ENCODE measurements around the gene VWDE. TPM values are rescaled to one million over a fixed set of nuclear protein-coding genes. Genes with fewer than 3 reads are reported as not detected.

The VWDE gene
- total and polyA plus RNA-seq, 10 of the 15 experiments (the other 5 are each of a cell fraction or from before 2014, with no cell fraction given), result 0.74 to 2.1 (median 1.3) TPM

DNA sequence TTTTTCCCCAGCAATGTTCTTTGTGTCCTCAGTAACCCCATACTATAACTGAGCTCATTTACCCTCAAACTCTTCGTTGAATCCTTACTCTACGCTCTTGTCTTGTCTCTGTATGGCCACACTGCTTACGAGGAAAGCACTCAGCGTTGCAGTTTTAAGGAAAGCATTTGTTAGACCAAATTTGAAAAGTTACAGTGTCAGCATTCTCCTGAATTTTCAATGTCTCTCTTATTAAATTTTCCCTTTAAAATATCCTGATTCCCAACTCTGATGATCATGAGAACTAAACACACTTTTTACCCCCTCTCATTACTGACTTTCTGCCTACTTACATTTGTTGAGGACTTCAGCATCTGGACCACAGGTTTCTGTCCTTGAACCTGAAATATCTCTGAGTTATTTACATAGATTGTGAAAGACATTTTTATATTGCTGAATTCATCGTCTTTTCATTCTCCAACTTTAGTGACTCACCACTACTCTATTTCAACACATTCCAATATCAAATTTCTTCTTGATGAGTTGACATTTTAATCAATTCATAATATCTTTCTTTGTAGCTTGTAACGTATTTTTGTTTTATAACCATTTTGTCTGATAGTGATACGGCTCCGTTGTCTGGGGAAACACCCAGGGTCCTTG, 19.8 kb upstream of the VWDE start:
- intact Hi-C loops (cut with micrococcal nuclease; ENCODE audit: unreplicated experiment) (no loop called here), in situ Hi-C loops (cut with MboI) (no loop called here)
- H3K27ac ChIP-seq (ENCODE audit: control insufficient read depth, insufficient read depth), result no peak overlapping the region
- H3K9ac ChIP-seq (ENCODE audit: control insufficient read depth, insufficient read depth, low read length), result no peak overlapping the region
- no peaks in the 10 kb centered on the region for H3K4me1 ChIP-seq (ENCODE audit: control insufficient read depth, insufficient read depth, low read length)
- ChIA-PET CTCF (no interaction called here), RAD21 (ENCODE audit: unreplicated experiment) (no interaction called here), SMC1A (ENCODE audit: uncharacterized antibody, unreplicated experiment) (interaction anchor here (0.9 to 1.2 kb wide), 3 partner anchors 10 to 66 kb away, joined by 3 to 4 read pairs (median 4); no protein-coding TSS in a partner anchor), POLR2A (no interaction called here)
- FAIRE-seq (no peak), ATAC-seq (no peak), DNase-seq (ENCODE audit: low read depth, low spot score) (no peak)
- 51% methylated on average over 8 of the region's 8 CpGs for WGBS (ENCODE audit: insufficient coverage, insufficient replicate concordance, low lambda C conversion rate, missing lambda C conversion rate)
- H3K36me3 ChIP-seq (ENCODE audit: control insufficient read depth in 2 of 2, insufficient read depth in 2 of 2, low read length in 1 of 2), result no peaks in the 10 kb centered on the region
- no peak overlapping the region for H3K4me2 ChIP-seq (ENCODE audit: control insufficient read depth, insufficient read depth)
- no peaks in the 10 kb centered on the region for H4K20me1 ChIP-seq (ENCODE audit: control insufficient read depth, insufficient read depth)
- H3K27me3 ChIP-seq (replicated peaks in 1 of 2; ENCODE audit: control insufficient read depth in 2 of 2, insufficient read depth in 2 of 2, low read length in 1 of 2), result no peaks in the 10 kb centered on the region
- H3K4me3 ChIP-seq, result no peak overlapping the region
- no peak overlapping the region for H2AFZ ChIP-seq (ENCODE audit: control insufficient read depth, low read depth, low read length)
- H3K9me3 ChIP-seq (replicated peaks; ENCODE audit: control insufficient read depth, insufficient read depth, low read length), result no peaks in the 10 kb centered on the region
- H3K79me2 ChIP-seq (ENCODE audit: control insufficient read depth, insufficient read depth, low read length), result no peaks in the 10 kb centered on the region
- BruUV-seq (replicated peaks), result no TSS peak
- TF ChIP-seq, protein P1, sequence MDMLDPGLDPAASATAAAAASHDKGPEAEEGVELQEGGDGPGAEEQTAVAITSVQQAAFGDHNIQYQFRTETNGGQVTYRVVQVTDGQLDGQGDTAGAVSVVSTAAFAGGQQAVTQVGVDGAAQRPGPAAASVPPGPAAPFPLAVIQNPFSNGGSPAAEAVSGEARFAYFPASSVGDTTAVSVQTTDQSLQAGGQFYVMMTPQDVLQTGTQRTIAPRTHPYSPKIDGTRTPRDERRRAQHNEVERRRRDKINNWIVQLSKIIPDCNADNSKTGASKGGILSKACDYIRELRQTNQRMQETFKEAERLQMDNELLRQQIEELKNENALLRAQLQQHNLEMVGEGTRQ (IDR thresholded peaks at IDR 0.05; ENCODE audit: borderline replicate concordance, low read depth, low read length), result no peak
- TF ChIP-seq CHD2 (IDR thresholded peaks at IDR 0.05; ENCODE audit: borderline replicate concordance, low read depth, low read length) (no peak), RB1 (IDR thresholded peaks at IDR 0.05; ENCODE audit: borderline replicate concordance) (no peak), IKZF1 (conservative IDR thresholded peaks at IDR 0.05) (no peak), ZSCAN29 (IDR thresholded peaks at IDR 0.05) (no peak), SUZ12 (IDR thresholded peaks at IDR 0.05; ENCODE audit: unreplicated experiment) (no peak), WRNIP1 (IDR thresholded peaks at IDR 0.05; ENCODE audit: borderline replicate concordance, low read depth, low read length) (no peak), SREBF2 (IDR thresholded peaks at IDR 0.05; ENCODE audit: low read length) (no peak), IKZF2 (IDR thresholded peaks at IDR 0.05) (no peak), NFYA (IDR thresholded peaks at IDR 0.05; ENCODE audit: borderline replicate concordance, low read depth, low read length) (no peak), RCOR1 (conservative IDR thresholded peaks at IDR 0.05; ENCODE audit: low read depth, low read length) (no peak), MXI1 (IDR thresholded peaks at IDR 0.05; ENCODE audit: low read depth, low read length) (no peak)
- TF ChIP-seq, protein P2, sequence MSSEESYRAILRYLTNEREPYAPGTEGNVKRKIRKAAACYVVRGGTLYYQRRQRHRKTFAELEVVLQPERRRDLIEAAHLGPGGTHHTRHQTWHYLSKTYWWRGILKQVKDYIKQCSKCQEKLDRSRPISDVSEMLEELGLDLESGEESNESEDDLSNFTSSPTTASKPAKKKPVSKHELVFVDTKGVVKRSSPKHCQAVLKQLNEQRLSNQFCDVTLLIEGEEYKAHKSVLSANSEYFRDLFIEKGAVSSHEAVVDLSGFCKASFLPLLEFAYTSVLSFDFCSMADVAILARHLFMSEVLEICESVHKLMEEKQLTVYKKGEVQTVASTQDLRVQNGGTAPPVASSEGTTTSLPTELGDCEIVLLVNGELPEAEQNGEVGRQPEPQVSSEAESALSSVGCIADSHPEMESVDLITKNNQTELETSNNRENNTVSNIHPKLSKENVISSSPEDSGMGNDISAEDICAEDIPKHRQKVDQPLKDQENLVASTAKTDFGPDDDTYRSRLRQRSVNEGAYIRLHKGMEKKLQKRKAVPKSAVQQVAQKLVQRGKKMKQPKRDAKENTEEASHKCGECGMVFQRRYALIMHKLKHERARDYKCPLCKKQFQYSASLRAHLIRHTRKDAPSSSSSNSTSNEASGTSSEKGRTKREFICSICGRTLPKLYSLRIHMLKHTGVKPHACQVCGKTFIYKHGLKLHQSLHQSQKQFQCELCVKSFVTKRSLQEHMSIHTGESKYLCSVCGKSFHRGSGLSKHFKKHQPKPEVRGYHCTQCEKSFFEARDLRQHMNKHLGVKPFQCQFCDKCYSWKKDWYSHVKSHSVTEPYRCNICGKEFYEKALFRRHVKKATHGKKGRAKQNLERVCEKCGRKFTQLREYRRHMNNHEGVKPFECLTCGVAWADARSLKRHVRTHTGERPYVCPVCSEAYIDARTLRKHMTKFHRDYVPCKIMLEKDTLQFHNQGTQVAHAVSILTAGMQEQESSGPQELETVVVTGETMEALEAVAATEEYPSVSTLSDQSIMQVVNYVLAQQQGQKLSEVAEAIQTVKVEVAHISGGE (CRISPR knock-in tag; IDR thresholded peaks at IDR 0.05), result no peak
- TF ChIP-seq, protein P3, sequence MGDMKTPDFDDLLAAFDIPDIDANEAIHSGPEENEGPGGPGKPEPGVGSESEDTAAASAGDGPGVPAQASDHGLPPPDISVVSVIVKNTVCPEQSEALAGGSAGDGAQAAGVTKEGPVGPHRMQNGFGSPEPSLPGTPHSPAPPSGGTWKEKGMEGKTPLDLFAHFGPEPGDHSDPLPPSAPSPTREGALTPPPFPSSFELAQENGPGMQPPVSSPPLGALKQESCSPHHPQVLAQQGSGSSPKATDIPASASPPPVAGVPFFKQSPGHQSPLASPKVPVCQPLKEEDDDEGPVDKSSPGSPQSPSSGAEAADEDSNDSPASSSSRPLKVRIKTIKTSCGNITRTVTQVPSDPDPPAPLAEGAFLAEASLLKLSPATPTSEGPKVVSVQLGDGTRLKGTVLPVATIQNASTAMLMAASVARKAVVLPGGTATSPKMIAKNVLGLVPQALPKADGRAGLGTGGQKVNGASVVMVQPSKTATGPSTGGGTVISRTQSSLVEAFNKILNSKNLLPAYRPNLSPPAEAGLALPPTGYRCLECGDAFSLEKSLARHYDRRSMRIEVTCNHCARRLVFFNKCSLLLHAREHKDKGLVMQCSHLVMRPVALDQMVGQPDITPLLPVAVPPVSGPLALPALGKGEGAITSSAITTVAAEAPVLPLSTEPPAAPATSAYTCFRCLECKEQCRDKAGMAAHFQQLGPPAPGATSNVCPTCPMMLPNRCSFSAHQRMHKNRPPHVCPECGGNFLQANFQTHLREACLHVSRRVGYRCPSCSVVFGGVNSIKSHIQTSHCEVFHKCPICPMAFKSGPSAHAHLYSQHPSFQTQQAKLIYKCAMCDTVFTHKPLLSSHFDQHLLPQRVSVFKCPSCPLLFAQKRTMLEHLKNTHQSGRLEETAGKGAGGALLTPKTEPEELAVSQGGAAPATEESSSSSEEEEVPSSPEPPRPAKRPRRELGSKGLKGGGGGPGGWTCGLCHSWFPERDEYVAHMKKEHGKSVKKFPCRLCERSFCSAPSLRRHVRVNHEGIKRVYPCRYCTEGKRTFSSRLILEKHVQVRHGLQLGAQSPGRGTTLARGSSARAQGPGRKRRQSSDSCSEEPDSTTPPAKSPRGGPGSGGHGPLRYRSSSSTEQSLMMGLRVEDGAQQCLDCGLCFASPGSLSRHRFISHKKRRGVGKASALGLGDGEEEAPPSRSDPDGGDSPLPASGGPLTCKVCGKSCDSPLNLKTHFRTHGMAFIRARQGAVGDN (IDR thresholded peaks at IDR 0.05), result no peak

All from GM12878 (cell line).